Ishikawa (cell line): Measurements from ENCODE around the gene PIP5K1C.

Source experiments
- CEBPB ChIP-seq: IDR thresholded peaks from 2 replicates; pipeline ENCODE4 v1.6.1; 2012
- CREB1 ChIP-seq: IDR thresholded peaks from 2 replicates; pipeline ENCODE4 v1.6.1; 2012; ENCODE audit warnings: low read depth
- EGR1 ChIP-seq: IDR thresholded peaks from 2 replicates; pipeline ENCODE4 v1.6.1; 2012
- EP300 ChIP-seq: IDR thresholded peaks from 2 replicates; pipeline ENCODE4 v1.6.1; 2012; ENCODE audit warnings: borderline replicate concordance
- FOXM1 ChIP-seq: IDR thresholded peaks from 2 replicates; pipeline ENCODE4 v1.6.1; 2012; ENCODE audit warnings: low read depth, borderline replicate concordance
- MAX ChIP-seq: IDR thresholded peaks from 2 replicates; pipeline ENCODE4 v1.6.1; 2012
- NFIC ChIP-seq: IDR thresholded peaks from 2 replicates; pipeline ENCODE4 v1.6.1; 2012
- RAD21 ChIP-seq: IDR thresholded peaks from 2 replicates; pipeline ENCODE4 v1.6.1; 2012; ENCODE audit warnings: low read depth
- REST ChIP-seq: IDR thresholded peaks from 2 replicates; pipeline ENCODE4 v1.6.1; 2012; ENCODE audit warnings: low read depth, mild to moderate bottlenecking
- TAF1 ChIP-seq: IDR thresholded peaks from 2 replicates; pipeline ENCODE4 v1.6.1; 2012; ENCODE audit warnings: low read depth, mild to moderate bottlenecking
- TCF12 ChIP-seq: IDR thresholded peaks from 2 replicates; pipeline ENCODE4 v1.6.1; 2012; ENCODE audit warnings: low read depth
- TEAD4 ChIP-seq: IDR thresholded peaks from 2 replicates; pipeline ENCODE4 v1.6.1; 2012
- YY1 ChIP-seq: IDR thresholded peaks from 2 replicates; pipeline ENCODE4 v1.6.1; 2012; ENCODE audit warnings: low read depth
- ZBTB7A ChIP-seq: IDR thresholded peaks from 2 replicates; pipeline ENCODE4 v1.6.1; 2012; ENCODE audit warnings: low read depth
- TF ChIP-seq, protein P1 (sequence below): IDR thresholded peaks from 2 replicates; pipeline ENCODE4 v1.6.1; 2012

PIP5K1C gene

GRCh38 chr19:3656747-3657394 lies 43.4 kb downstream of the PIP5K1C start:
- TF ChIP-seq, protein P1, sequence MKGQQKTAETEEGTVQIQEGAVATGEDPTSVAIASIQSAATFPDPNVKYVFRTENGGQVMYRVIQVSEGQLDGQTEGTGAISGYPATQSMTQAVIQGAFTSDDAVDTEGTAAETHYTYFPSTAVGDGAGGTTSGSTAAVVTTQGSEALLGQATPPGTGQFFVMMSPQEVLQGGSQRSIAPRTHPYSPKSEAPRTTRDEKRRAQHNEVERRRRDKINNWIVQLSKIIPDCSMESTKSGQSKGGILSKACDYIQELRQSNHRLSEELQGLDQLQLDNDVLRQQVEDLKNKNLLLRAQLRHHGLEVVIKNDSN: no peak
- 0 out of 2 replicates have a peak, but pooled peaks have one; percentile 15 for TF ChIP-seq TCF12

DNA sequence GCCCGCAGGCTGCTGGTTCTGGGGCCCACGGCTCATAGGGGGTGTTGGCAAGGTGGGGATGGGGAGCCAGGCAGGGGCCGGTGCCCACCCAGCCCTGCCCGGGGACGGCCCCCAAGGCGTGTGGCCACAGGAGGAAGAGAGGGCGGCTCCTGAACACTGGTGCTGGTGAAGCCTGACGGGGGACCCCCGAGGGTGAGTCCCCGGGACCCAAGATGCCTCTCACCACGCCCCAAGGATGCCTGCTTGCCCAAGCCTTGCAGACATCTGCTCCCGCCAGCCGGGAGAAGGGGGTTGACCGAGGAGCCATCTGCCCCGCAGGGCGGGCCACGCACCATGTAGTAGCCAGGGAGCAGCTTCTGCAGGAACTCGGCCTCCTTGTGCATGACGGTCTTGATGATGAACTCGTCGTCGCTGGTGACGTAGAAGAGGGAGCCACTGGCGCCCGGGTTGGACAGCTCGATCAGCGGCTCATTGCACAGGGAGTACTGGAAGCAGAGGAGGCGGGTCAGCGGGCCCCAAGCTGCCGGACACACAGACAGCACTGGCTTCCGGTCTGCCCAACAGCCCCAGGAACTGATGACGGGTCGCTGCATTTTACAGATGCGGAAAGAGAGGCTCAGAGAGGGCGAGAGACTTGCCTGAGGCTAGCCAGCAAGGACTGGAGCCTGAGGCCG lies 44.1 kb downstream of the PIP5K1C start:
- TF ChIP-seq RAD21 (no peak), TEAD4 (no peak), TAF1 (no peak), TCF12 (no peak), REST (no peak), NFIC (no peak), MAX (no peak), YY1 (no peak), EGR1 (no peak), EP300 (no peak), FOXM1 (no peak), CREB1 (no peak), ZBTB7A (no peak), CEBPB (no peak)
- TF ChIP-seq, protein P1: no peak

DNA sequence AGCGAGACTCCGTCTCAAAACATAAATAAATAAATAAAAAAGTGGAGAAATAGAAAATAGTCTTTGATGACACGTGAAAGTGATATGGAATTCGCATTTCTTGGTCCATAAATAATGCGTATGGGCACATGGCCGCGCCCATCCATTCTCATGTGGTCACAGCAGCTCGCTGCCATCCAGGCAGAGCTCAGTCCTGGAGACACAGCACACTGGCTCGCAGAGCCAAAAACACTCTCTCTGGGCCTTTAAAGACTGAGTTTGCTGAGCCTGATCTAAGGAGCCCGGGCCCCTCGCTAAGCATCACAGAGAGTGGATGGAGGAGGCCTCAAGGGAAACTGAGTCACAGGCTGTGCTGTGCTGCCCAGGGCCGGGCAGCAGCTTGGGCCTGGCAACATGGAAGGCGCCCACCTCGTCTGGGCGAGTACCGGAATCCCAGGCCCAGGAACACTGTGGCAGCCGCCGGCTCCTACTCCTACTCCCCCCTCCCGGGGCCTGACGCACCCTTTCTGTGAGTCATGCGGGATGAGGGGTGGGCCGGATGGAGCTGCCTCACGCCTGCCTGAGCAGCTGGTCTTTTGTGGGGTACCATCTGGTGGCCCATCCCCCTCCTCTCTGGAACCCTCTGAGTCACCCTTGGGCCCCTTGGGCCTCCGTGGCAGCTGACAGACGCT lies 44.7 kb downstream of the PIP5K1C start:
- TF ChIP-seq CREB1 (no peak), YY1 (no peak), FOXM1 (no peak), TAF1 (no peak), NFIC (no peak), TCF12 (no peak), TEAD4 (no peak), ZBTB7A (no peak), MAX (no peak), REST (no peak)
- TF ChIP-seq, protein P1: no peak

- TF ChIP-seq FOXM1: no peak
- no peak for TF ChIP-seq REST
- peak; percentile 51 for TF ChIP-seq RAD21
Measured at GRCh38 chr19:3653865-3654513, 46.3 kb downstream of the PIP5K1C start.
